GM18520 (cell line): ENCODE results near the gene POTEF.
"Not testable (repeated sequence)": the region's sequence is repeated elsewhere in the genome, so short reads cannot be mapped to it uniquely, and the experiment has no call there.

Source experiments
- ATAC-seq: cut with Tn5 transposase; IDR thresholded peaks from one replicate; pipeline ENCODE4 v1.9.1; 2021; ENCODE audit not compliant: unreplicated experiment

POTEF gene

DNA sequence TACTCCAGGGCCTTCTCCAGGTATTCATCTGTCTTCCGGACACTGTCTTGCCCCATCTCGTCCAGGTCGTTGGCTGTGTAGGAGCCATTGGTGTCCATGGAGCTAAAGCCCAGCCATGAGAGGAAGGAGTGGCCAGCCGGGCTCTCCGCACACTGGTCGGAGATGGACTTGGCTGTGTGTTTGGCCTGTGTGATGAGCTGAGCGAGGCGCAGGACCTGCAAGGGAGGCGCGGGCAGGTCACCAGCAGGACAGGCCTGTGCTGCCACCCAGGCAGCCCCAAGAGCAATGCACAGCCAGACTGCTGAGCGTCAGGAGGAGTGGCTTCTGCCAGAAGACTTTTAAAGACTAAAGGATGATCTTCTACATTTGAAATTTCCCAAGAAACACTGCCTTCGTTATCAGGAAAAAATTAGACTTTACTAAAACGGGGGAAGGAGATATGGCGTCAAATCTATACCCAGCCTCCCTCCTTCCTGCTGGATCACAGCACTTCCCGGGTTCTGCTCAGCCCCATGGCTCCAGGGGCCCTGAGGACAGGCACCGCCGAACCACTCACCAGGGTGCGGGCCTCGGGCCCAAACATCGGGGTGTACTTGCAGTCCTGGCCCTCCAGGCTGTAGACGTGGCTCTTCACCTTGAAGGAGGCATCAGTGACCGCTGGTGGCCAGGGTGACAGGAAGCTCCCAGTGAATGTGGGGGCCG, 24.9 kb upstream of the POTEF start:
- not testable (repeated sequence) for ATAC-seq

GRCh38 chr2:130152816-130153595, 24.0 kb upstream of the POTEF start:
- no peak for ATAC-seq

GRCh38 chr2:130152136-130152815, 23.3 kb upstream of the POTEF start:
- ATAC-seq: not testable (repeated sequence)

DNA sequence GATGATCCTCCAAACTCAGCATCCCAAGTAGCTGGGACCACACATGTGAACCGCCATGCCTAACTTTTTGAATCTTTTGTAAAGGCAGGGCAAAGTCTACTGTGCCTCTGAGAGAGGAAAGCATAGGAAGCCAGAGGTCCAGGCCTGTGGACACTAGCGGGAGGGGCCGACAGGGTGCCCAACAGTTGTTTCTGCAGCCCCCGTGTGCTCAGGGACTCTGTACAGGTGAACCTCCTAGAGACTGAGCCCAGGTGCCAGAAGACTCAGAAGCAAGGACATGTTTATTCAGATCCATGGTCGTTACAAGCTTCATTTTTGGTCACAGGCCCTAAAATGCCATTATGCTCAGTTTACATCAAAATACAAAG, 22.1 kb upstream of the POTEF start:
- ATAC-seq: not testable (repeated sequence)

DNA sequence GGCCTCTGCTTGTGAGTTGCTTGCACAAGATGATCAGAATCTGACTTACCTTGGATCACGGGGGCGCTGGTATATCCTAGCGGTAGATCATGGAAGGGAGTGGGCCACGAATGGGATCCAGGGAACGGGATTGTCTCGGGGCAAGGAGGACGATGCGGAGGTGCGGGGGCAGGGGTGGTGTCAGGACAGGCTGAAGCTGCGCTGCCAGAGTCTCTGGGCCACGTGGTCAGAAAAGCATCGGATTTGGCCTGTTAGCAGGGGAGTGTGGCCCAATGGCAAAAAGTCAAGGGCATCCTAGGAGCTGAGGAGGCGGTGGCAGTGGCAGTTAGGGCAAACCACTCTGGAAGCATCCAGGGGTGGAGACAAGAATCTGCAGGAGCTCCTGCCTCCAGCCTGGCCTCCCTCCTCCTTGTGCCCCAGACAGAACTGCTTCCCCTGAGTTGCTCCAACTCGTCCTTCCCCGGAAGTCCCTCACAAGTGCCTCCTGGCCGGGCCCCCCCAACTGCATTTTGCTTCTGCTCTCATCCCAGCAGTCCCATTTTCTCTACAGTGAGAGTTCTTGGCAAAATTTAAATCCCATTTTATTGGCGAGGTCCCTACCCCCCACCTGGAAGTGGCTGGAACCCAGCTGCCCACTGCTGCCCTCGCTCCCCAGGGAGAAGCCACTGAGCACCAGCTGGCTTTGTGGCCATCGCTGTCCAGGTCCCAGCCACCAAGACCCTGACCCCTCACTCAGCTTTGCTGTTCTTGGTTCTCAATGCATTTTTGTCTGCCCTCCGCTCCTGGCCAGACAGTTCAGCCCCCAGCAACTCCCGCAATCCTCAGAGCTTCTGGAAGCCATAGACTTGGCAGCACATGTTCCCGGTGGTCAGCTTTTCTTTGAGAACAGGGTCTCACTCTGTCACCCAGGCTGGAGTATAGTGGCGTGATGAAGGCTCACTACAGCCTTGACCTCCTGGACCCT, 21.4 kb upstream of the POTEF start:
- no peak for ATAC-seq

DNA sequence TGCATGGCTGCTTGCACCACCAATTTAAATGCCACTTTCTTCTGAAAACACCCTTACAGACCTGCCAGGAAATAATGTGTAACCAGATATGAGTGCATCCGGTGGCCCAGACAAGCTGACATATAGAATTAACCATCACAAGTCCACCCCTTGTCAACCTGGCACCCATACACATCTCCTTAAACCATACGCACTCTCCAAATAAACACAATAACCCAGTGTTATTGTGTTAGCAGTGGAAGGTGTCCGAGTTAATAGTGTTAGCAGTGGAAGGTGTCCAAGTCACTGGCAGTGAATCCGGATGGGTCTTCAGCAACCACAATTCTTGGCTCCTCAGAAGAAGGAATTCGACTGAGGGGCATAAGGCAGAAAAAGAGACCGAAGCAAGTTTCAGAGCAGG, 19.5 kb upstream of the POTEF start:
- ATAC-seq: not testable (repeated sequence)

- ATAC-seq: peak; percentile 90
These were observed 16.0 kb upstream of the POTEF start, which contains the start of gene CCDC74B for GRCh38 chr2:130145006-130145414. Gene CCDC74B (minus strand): TSS chr2:130145112. CDS start chr2:130144996, 116 bp downstream.

DNA sequence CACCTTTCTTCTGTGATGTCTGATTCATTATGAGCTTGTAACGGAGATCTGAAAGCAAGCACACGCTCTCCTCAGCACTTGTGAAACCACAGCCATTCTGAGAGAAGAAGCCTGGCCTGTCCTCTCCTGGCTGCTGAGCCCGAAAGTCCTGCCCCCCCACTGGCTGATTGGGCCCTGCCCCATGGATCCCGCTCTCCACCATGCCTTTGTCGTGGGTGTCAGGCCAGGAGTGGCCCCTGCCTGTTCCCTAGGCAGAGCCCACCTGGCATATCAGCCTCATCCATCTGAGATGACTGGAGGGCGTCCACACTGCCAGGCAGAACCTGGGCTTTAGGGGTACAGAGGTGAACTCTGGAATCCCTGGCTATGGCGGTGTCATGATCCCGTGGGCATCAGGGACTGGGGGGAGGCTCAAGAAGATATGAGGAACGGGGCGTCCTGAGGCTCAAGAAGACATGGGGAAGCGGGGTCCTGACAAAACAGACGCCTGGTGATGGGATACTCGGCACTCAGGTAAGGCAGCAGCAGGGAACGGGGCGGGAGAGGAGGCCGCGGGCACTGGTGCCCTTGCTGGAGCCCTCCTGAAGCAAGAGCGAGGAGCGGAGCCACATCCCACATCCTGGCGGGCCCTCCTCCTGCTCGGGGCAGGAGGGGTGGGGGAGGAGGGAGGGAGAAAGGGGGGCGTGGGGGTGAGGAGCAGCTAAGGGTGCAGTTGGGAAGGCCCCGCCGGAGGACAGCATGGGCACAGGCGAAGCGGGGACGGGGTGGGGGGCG, 14.4 kb upstream of the POTEF start:
- not testable (repeated sequence) for ATAC-seq

- not testable (repeated sequence) for ATAC-seq
These were observed 13.6 kb upstream of the POTEF start for GRCh38 chr2:130142396-130143265.

GRCh38 chr2:130141645-130142370, 12.8 kb upstream of the POTEF start:
- ATAC-seq: not testable (repeated sequence)

DNA sequence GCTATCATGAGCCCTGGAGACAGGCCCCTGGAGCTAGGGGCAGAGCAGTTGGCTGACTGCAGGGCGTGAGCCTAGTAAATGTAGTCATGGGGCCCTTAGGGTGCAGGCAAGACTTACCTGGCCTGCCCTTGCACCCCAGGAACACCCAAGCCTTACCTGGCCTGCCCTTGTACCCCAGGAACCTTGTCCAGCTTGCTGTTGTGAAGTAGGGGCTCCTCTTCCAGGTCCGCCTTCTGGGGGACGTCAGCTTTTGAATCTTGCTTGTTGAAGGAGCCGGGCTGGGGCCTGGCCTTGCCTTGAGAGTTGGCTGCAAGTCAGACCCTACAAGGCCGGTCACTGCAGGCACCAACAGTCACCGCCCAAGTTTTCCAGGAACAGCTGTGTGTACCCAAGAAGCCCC, 12.0 kb upstream of the POTEF start:
- not testable (repeated sequence) for ATAC-seq

- ATAC-seq: not testable (repeated sequence)
These were observed 11.5 kb upstream of the POTEF start for GRCh38 chr2:130140516-130140915.

- ATAC-seq: not testable (repeated sequence)
These were observed 10.6 kb upstream of the POTEF start for GRCh38 chr2:130139331-130140280.

GRCh38 chr2:130138841-130139251, 9.8 kb upstream of the POTEF start:
- not testable (repeated sequence) for ATAC-seq

DNA sequence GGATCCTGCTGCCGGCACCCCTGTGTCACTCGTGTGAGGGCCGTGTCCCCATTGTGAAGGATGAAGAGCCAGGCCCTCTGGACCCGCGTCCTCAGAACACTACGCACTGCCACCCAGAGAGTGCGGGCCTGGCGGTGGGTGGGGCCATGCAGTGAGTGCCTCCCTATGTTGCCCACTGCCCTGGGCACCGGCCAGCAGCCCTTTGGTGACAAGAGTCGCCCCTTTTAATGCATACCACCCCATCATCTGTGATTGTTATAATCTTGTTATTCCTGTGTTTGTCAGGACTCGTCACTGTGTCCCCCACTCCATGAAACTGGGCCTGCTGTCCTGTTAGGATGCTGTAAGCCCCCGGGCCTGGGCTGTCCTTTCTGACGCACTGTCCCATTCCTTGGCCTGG, 9.3 kb upstream of the POTEF start:
- ATAC-seq: not testable (repeated sequence)

DNA sequence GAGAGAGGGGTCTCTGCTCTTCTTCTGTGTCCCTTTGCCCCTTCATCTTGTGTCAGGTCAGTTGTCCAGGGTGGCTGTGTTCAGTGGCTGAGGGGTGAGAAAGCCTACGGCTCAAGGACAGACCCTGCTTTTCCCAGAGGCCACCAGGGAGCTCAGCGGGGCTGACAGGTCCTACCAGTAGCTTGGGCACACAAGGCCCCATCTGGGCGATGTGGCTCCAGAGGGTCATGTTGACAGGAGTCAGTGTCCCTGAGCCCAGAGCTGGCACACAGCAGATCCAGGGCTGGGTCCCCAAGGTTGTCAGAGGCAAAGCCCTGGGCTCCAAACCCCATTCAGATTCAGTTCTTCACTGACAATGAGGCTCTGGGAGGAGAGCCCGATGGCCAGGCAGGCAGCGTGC, 8.1 kb upstream of the POTEF start:
- ATAC-seq: not testable (repeated sequence)

DNA sequence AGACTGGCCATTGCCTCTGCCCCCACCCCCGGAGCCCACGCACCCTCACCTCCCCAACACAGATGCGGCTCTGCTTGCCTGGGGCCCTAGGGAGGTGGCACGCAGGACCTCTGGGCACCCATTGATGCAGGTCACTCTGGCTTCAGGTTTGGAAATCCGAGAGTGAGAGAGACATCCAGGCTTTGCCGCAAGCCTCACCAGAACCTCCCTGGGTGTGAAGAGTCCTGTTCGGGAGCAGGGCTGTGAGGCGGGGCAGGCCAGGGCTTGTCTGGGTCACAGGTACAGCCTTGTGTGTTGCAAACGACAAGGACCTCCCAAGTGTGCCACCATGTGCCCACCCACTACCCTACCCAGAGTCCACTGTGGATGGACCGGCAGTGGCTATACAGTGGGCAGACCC, 7.5 kb upstream of the POTEF start:
- not testable (repeated sequence) for ATAC-seq
